ENCODE measurements around the gene RGS17. TPM values are rescaled to one million over a fixed set of nuclear protein-coding genes. Genes with fewer than 3 reads are reported as not detected.
"Not testable (repeated sequence)": the region's sequence is repeated elsewhere in the genome, so short reads cannot be mapped to it uniquely, and the experiment has no call there.

RGS17 gene
- polyA plus RNA-seq, 3 donors = 1.9 to 3.6 (median 2.4) TPM

DNA sequence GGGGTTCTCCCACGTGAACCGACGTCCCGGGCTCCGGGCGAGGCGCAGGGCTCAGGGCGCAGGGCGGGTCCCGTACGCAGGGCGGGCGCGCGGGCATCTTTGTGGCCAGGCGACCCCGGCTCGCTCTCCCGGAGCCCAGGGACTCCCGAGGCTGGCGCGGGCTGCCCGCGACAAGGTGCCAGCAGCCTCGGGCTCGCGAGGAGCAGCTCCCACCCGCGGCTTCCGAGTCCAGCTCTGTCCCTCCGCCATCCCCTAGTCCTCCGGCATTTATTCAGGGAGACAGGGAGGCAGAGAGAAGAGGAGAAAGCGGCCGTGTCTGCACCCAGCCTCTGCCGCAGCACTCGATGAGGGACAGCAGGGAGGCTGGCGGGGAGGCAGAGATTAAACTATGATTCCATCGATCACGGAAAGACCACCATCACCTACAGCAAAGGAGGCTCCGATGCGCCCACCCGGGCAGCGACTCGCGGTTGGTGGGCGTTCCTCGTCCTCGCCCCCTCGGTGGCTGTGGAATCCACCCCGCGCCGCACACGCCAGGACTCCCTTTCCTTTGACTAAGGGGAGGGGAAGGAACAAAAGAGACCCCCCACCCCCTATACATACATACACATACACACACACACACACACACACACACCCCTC lies 1.1 kb downstream of the RGS17 start:
- DNase-seq = no peak

DNA sequence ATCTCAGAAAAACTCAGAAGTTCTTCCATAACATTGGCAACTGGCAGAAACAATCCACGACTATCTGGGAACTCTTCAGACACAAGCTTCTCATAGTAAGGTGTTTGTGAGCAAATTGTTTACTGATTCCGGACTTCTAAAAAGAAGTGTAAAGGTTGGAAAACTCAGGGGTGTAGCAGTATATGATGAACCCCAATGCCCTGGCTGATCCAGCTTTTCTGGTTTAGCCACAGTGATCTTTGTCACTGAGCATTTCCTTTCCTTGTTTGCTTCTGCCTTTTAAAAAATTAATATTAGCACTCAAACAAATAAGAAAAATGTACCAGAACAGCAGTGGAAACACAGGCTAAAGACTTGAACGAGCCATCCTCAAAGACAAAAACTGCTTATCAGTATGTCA lies 4.9 kb downstream of the RGS17 start:
- no peak for DNase-seq

DNA sequence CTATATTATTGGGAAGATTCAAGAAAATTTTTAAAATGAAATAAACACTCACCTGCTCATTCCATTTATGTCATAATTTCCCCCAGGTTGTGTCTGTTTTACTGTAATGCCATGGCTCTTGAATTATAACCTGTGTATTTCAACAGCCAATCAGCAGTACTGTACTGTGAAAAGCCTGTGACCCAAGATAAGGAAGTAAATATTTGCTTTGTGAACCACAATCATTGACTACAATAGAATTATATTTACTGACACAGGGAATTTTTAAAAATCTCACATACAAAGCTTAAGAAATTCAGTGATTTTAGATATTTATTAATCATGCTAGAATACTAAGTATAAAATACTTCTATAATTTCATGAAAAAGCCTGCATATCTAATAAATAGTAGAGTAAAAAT lies 6.0 kb downstream of the RGS17 start:
- no peak for DNase-seq

DNA sequence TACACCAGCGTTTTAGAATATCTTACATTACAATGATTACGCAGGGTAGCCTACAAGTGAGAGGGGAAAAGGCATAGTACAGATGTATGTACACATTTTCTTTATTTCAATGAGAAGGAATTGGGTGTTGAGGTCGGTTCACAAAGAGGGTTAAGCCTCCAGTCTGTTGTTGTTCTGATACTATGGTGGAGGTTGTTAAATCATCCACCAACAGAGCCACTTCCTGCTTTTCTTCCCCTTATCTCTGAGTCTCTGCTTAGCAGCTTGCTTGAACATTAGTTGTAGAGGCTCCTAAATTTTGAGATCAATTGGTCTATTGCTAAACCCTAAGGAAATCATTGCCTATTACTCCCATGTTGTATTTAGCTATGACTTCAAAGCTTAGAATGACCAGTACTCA lies 7.3 kb downstream of the RGS17 start:
- DNase-seq = no peak

DNA sequence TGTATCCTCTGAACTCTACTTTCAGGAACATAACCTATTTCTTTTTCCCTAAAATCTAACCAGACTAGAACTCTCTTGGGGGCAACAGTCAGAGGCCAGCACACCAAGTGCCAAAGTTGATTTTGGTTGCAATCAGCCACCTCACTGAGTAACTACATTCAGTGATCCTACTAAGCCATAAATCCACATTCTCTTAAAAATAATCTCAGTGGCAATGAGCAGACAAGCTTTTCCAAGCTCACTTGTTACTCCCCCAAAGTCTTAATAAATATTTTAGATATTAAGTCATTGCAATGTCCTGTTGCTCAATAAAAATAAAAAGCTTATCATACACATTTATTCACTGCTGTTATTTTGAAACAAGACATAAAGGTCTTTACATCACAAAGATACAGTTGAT lies 9.8 kb downstream of the RGS17 start:
- DNase-seq = no peak

DNA sequence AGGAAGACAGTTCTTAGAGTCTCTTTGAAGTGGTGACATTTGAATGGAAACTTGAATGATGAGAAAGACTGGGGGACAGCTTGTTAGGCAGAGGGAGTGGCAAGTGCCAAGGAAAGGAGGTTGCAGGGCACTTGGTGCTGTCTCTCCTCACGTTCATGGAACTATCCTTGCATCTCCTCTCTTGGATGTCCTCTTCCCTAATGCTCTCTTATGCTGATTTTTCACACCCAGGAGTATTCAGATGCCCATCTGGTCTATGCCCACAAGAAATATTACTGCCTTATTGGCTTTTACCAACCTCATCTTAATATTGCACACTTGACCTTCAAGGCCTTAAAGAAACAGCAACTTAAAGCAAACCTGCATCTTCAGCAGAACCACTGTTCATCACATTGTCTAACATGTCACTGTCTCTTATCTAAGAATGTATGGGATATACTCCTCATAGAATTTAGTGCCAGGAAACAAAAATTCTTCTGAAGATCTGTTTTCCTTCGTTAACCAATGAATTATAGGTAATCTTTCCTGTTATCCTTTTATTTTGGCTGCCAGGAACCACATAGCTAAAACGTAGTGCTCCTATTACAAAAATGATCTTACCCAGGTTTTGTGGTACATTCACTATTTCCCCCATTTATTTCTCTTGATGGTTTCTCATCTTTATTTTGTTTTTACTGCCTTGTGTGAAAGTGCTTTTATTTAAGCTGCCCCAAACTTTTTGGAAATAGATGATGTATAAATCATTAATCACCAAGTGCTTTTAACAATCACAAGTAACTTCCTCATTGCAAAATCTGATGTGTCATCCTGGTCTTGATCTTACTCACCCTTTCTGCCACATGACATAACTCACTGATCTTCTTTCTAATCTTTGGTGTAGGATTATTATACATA lies 12.8 kb downstream of the RGS17 start:
- no peak for DNase-seq

DNA sequence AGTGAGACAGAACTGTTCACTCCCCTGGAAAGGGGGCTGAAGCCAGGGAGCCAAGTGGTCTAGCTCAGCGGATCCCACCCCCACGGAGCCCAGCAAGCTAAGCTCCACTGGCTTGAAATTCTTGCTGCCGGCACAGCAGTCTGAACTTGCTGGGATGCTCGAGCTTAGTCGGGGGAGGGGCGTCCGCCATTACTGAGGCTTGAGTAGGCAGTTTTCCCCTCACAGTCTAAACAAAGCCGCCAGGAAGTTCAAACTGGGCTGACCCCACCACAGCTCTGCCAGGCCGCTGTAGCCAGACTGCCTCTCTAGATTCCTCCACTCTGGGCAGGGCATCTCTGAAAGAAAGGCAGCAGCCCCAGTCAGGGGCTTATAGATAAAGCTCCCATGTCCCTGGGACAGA lies 20.0 kb downstream of the RGS17 start:
- not testable (repeated sequence) for DNase-seq

DNA sequence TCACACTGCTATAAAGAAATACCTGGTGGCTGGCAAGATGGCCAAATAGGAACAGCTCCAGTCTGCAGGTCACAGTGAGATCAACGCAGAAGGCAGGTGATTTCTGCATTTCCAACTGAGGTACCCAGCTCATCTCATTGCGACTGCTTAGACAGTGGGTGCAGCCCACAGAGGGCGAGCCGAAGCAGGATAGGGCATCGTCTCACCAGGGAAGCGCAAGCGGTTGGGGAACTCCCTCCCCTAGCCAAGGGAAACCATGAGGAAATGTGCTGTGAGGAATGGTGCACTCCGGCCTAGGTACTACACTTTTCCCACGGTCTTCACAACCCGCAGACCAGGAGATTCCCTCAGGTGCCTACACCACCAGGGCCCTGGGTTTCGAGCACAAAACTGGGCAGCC lies 20.5 kb downstream of the RGS17 start:
- not testable (repeated sequence) for DNase-seq

DNA sequence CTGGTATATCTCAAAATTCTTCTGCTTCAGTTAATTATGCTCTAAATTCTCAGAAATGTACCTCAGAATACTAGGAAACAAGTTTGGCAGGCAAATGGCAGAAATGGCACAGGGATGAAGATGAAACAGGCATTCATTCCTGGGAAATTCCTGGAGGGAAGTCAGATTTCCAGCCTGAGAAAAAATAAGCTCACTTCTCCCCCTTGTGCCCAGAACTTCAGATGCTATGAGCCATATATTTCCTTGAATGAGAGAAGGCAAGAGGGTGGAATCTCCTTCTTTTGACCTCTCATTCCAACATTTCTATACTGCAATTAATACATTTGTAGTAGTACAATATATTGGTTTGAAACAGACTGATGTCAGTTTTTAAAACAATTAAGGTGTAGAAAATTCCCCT lies 22.8 kb downstream of the RGS17 start:
- no peak for DNase-seq

DNA sequence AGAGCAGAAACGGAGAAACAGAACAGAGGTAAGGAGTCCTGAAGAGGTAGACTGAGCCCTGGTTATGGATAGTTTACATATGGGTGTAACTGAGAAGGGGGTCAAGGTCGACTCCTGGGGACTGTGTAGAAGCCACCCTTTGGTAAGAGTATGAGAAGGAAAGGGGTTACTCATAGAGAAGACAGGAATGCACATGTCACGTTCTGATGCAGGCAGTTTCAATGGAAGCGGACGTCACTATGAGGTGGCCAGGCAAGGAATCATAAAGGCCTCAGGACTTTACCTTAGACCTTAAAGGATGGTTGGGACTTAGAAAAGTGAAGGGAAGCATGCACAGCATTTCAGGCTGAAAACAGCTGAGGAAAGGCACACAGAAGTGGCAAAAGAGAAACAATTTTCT lies 25.1 kb downstream of the RGS17 start:
- no peak for DNase-seq

DNA sequence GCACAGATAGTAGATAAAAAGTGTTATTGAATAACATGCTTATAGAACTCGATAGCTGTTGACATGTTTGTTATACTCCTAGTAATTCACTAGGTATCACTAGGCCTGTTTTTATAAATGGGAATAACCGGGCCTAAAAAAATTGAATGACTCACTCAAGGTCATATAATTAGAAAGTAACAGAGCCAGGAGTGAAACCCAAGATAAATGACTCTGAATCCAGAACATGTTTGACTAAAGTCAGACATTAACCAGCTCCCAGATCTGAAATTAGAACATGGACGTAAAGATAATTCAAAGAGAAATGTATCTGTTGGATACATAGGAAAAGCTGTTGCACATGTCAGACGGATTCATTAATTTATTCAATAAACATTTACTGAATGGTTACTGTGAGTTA lies 26.9 kb downstream of the RGS17 start:
- no peak for DNase-seq

DNA sequence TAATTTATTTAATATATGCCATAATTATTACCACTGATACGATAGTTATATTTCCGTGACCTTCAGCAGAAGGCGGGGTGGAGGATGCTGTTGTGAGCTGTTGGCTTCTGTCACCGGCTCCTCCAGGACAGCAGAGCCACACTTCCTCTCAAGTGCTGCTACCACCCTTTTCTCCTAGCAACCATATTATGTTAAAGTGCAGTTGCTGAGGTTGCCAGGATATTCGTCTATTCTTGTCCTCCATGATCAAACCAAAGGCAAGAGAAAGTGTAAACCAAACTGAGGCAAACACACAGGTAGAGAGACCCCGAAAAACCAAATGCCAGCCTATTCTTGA lies 27.8 kb downstream of the RGS17 start:
- no peak for DNase-seq

DNA sequence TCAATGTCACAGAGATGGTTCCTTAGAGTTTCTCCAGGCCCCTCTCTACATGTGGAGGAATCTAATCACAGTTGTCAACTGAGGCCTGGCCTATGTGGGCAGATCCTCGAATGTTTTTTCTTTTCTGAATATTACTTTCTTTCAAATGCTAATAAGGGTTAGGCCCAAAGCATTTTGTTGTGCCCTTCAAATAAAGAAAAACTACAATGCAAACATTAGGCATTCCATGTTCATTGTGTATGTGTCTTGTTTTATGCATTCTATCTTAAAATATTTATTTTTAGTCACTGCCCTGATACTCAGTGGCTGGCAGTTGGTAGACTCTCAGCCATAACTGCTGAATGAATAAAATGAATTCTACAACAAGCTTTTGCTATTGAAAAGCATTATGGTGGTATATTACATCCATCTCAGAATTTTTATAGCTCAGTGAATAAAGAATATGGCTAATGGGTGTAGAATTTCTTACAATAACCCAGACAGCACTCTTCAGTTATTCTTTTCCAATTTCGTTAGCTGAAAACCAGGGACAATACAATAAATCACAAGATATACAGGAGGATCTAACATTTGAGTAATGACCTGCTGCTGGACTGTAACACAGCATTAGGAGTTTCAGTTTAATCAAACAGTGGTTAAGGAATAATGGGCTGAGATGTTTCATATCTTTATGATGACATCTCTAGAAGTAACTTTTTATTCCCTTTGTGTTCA lies 28.3 kb downstream of the RGS17 start:
- DNase-seq = no peak

DNA sequence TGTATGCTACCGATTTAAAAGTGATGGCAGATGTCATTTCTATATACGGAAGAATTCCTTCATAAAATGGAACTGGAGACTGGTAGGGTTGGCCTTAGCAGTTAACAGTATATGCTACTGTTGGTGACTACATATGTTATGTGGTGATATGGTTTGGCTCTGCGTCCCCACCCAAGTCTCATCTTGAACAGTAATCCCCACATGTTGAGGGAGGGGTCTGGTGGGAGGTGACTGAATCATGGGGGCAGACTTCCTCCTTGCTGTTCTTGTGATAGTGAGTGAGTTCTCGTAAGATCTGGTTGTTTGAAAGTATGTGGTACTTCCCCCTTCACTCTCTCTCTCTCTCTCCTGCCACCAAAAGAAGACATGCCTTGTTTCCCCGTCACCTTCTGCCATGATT lies 29.6 kb downstream of the RGS17 start:
- DNase-seq = no peak

DNA sequence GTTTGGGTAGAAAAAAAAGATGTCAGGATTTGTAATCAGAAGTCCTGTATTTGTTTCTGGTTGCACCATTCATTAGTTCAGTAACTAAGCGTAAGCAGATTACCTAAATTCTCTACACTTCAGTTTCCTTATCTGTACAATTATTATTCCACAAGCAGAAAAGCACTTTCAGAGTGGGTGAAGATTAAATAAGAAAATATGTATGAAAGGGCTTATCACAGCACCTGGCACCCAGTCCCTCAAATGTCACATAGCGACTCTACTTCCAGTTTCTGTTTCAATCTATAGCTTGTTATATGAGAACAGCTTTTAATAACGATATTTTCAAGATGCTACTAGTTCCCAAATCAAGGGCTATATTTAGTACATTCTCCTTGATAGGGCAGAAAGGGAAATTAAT lies 31.4 kb downstream of the RGS17 start:
- no peak for DNase-seq

DNA sequence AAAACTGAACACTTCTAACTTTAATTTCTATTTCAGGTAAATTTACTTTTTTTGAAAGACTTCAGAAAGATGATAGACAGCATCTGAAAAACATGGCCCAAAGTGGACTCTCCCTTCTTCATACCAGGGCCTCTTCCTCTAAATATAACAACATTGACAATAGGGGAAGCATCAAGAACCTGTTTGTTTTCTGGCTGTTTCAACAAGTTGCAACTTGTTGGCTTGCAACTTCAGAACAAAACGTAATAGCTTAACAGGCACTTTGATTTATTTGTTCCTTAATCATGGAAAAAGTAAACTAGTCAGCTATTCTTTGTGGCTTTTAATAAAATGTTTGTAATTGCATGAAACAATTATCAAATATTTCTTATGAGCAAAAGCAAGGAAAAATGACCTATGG lies 34.3 kb downstream of the RGS17 start:
- no peak for DNase-seq

DNA sequence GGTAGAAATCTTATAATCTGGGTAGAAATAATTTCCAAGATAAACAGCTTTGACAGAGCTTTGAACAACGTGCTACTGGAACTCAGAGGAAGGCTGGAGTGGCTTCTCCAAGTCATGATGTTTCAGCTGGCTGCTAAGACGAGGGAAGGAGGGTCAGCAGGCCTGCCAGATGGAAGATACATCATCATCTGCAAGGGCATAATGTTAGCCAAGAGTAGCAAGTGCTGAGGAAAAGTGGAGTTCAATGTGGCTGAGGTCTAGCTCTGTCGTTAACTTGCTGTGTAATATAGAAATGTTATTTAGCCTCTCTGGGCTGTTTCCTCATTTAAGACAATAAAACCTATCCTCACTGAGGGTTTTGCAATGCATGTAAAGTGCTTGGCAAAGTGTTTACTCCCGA lies 35.1 kb downstream of the RGS17 start:
- DNase-seq = no peak

DNA sequence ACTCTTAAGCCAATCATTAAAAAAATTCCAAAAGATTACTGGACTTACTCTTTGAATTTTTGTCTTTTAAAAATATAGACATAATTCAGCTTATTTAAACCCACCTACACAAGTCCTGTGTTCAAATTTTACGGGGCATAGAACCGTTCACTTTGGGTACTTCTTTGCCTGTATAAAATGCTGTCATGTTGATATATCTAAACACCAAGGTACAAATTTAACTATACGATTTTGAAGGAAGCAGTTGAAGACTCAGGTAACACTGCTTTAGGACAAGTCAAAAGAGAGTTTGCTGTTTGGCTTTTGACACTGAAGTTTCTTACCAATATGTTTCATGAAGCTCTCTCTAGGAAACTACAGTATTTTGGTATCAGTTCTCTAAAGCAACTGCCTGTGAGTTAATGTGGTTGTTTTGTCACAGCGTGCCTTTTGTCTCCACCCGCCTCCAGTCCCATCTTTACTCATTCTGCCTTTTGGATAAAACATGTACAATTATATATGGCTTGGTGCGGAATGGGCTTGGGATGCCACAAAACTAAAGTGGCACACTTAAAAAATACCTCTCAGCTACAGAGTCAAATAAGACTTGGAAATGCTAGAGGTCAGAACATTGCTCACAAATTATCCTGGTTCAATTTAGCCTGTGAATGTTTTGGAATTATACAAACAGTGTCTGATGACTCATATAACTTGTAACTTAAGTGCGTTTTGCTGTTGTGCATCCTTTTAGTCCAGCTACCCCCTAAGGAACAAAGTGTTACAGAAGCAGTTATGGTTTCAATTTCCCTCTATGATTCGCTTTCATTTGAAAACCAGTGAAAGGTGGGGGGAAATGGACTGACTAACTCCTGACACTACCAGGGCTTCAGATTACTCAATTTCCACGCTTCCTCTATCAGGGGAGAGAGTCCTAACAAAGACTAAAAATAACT lies 38.7 kb downstream of the RGS17 start:
- DNase-seq = no peak

DNA sequence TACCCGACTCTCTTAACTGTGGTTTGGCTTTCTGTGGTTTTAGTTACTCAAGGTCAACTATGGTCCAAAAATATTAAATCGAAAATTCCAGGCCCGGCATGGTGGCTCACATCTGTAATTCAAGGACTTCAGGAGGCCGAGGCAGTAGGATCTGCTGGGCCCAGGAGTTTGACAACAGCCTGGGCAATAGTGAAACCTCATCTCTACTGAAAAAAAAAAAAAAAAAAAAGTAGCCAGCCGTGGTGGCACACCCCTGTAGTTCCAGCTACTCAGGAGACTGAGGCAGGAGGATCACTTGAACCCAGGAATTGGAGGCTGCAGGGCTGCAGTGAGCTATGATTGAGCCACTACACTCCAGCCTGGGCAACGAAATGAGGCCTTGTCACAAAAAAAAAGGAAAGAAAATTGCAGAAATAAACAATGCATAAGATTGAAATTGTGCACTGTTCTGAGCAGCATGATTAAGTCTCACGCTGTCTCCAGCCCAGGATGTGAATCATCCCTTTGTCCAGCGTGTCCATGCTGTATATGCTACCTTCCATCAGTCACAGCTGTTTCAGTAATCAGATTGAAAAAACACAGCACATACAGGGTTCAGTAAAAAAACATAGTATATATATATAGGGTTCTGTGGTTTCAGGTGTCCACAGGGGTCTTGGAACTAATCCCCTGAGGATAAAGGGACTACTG lies 40.7 kb downstream of the RGS17 start:
- DNase-seq = no peak

DNA sequence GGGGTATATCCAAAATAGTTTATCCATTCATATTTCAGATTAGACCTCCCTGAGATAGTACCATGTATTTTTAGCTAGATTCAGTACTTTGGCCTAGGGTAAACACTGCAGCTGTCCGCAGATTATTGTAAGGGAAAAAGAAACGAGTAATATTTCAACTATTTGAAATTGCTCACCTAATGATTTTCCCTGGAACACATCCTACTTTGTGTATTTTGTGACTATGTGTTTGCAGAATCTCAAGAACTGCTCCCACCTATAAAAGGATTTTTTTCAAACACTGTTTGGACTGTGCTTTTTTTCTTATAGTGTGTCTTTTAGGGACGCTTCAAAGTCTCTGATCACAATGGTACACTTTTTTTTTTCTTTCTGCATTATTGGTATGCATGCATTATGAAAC lies 42.3 kb downstream of the RGS17 start:
- DNase-seq = no peak

DNA sequence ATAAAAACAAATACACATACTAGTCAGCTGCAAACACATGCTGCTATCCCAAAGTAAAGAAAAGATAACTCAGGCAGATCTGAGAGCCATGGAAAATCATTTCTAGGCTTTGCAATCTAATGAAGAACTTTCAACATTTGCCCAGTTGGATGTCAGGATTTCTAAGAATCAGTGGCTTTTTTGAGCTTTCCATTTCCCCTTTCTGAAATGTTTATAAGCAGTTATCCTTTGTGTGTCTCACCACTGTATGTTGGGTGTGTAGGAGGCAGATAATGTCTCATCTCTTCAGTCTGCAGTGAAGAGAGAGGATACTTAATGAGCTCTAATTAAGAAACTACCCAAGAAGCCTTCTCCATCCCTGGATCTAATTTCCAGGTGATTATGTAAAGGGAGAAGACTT lies 43.6 kb downstream of the RGS17 start:
- DNase-seq = no peak

Measured in renal pelvis (tissue), 4 donors.